Mesodermal cell (in vitro differentiated cells): ENCODE data around the gene LACTBL1.
"Not testable (repeated sequence)": the region's sequence is repeated elsewhere in the genome, so short reads cannot be mapped to it uniquely, and the experiment has no call there.

ENCODE experiments used
- H3K27ac ChIP-seq: 2 replicates; pipeline ENCODE4 v1.7.0; 2013; ENCODE audit warnings: mild to moderate bottlenecking, low read depth, low read length, moderate library complexity; ENCODE audit not compliant: severe bottlenecking
- H3K36me3 ChIP-seq: 2 replicates; pipeline ENCODE4 v1.7.1; 2013; ENCODE audit warnings: mild to moderate bottlenecking, low read length, moderate library complexity; ENCODE audit not compliant: control insufficient read depth, insufficient read depth
- H3K4me1 ChIP-seq: one replicate; pipeline ENCODE4 v1.7.1; 2013; ENCODE audit warnings: mild to moderate bottlenecking, low read length; ENCODE audit not compliant: insufficient read depth, control insufficient read depth, poor library complexity, severe bottlenecking
- H3K4me3 ChIP-seq: 2 replicates; pipeline ENCODE4 v1.7.0; 2013; ENCODE audit warnings: low read length, control low read depth, mild to moderate bottlenecking; ENCODE audit not compliant: insufficient read depth, poor library complexity, severe bottlenecking; ENCODE audit errors: extremely low read depth
- H3K9me3 ChIP-seq: 2 replicates; pipeline ENCODE4 v1.7.1; 2013; ENCODE audit warnings: mild to moderate bottlenecking, low read length, moderate library complexity; ENCODE audit not compliant: control insufficient read depth
- WGBS, 2 experiments: methylation state at CpG; one replicate each; pipeline ENCODE4 v1.1.5; 2013; ENCODE audit warnings: missing lambda C conversion rate in 2 of 2; ENCODE audit not compliant: insufficient coverage in 2 of 2; 5-methylcytosine and 5-hydroxymethylcytosine counted together

Gene LACTBL1

DNA sequence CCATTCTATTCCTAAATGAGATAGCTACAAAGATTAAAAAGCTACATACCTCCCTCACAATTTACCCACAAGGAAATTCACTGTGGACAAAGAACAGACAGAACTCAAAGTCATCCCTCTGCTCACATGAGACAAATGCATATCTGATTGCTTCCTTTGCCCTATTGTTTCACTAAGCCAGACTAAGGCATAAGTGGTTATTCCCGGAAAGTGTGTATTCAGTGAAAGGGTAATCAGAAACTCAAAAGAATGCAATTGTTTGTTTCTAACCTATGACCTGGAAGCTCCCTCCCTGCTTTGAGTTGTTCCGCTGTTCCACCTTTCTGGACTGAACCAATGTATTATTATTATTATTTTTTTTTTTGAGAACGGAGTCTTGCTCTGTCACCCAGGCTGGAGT, 32.1 kb upstream of the LACTBL1 start:
- no CpG with 5 or more reads among the region's 3 CpGs for WGBS, 2 experiments
- not testable (repeated sequence) for H3K4me3 ChIP-seq, H3K36me3 ChIP-seq, H3K27ac ChIP-seq, H3K9me3 ChIP-seq, H3K4me1 ChIP-seq

DNA sequence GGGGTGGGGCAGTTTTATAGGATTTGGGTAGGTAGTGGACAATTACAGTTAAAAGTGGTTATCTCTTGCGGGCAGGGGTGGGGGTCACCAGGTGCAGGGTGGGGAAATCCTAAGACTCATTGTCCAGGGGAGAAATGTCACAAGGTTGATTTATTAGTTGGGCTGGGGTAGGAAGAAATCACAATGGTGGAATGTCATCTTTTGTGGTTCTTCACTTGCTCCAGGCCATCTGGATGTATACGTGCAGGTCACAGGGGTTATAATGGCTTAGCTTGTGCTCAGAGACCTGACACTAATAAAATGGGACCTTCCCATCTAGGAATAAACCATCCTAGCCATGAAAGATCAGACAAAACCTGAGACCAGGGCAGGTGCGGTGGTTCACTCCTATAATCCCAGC, 31.4 kb upstream of the LACTBL1 start:
- Histone ChIP-seq H3K9me3 (no peaks in the 10 kb centered on the region), H3K4me1 (no peaks in the 10 kb centered on the region), H3K36me3 (no peaks in the 10 kb centered on the region), H3K27ac (no peak overlapping the region), H3K4me3 (no peak overlapping the region)
- WGBS, 2 experiments = 85 to 100% methylated on average over 2 of the region's 3 CpGs

- H3K27ac ChIP-seq, H3K4me3 ChIP-seq, H3K9me3 ChIP-seq, H3K4me1 ChIP-seq, H3K36me3 ChIP-seq: not testable (repeated sequence)
- WGBS, 2 experiments = 85 to 89% methylated on average over 5 of the region's 7 CpGs
Measured at GRCh38 chr1:23002218-23002617, 29.6 kb upstream of the LACTBL1 start.

DNA sequence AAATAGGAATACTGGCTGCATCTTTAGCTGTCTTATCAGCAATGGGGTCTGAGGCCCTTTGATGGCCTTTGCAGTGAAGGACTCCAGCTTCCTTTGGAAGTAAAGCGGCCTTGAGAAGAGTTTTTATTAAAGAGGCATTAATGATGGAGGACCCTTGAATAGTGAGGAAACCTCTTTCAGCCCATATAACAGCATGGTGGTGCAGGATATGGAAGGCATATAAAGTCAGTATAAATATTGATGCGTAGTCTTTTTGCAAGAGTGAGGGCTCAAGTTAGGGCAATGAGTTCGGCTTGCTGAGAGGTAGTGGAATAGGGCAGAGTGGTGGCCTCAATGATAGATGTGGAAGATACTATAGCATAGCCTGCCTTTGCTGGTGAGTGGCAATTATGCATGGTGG, 27.5 kb upstream of the LACTBL1 start:
- H3K36me3 ChIP-seq, H3K4me3 ChIP-seq, H3K9me3 ChIP-seq, H3K27ac ChIP-seq, H3K4me1 ChIP-seq: not testable (repeated sequence)
- WGBS, 2 experiments = 87 to 93% methylated on average over 1 to 3 of the region's 3 CpGs

DNA sequence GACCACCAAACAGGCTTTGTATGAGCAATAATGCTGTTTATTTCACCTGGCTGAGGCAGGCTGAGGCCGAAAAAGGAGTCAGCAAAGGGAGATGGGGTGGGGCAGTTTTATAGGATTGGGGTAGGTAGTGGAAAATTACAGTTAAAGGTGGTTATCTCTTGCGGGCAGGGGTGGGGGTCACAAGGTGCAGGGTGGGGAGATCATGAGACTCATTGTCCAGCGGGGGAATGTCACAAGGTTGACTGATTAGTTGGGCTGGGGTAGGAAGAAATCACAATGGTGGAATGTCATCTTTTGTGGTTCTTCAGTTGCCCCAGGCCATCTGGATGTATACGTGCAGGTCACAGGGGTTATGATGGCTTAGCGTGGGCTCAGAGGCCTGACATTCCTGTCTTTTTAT, 24.9 kb upstream of the LACTBL1 start:
- H3K4me1 ChIP-seq = not testable (repeated sequence)
- WGBS, 2 experiments = 78 to 83% methylated on average over 3 of the region's 5 CpGs

DNA sequence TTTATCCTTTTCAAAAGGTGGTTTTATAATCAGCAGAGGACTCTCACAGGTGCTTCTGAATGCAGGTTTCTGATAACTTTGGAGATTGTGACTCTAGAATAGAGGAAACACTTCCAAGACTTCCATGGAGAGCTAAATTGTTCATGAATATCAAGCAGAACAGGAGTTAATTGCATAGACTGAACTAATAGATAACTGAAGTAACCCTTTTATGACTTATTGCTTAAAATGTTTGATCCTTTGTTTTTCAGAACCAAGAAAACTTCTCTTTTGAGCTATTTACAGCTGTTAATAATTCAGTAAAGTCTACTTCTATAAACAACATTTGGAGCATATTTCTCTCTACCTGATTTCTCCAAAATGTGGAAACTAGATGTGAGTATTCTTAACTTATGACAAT, 23.1 kb upstream of the LACTBL1 start:
- Histone ChIP-seq H3K4me3 (no peak overlapping the region), H3K27ac (no peak overlapping the region), H3K4me1 (no peaks in the 10 kb centered on the region), H3K9me3 (peaks cover 17% of the 10 kb centered on the region), H3K36me3 (no peaks in the 10 kb centered on the region)

More for the DNA sequence above, 24.9 kb upstream of the LACTBL1 start:
- not testable (repeated sequence) for H3K27ac ChIP-seq, H3K36me3 ChIP-seq, H3K4me3 ChIP-seq
- H3K9me3 ChIP-seq = peaks cover 15% of the 10 kb centered on the region

DNA sequence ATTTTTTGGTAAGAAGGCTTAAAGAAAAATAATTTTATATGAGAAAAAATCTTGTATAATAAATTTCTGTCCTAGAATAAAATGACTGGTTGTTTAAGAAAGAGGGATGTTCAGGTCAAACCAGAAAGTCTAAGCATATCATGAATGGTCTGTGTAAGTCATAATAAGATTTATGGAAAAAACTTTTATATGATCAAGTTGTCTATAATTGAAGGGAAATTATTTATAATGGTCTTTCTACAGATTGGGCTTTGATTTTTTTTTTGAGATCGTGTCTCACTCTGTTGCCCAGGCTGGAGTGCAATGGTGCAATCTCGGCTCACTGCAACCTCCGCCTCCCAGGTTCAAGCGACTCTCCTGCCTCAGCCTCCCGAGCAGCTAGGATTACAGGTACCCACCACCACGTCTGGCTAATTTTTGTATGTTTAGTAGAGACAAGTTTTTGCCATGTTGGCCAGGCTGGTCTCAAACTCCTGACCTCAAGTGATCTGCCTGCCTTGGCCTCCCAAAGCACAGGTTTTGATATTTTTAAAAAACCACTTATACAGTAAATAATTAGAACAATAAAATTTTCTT, 20.6 kb upstream of the LACTBL1 start:
- not testable (repeated sequence) for H3K36me3 ChIP-seq, H3K4me3 ChIP-seq, H3K4me1 ChIP-seq, H3K27ac ChIP-seq
- 10 to 70% methylated on average over 1 to 2 of the region's 6 CpGs for WGBS, 2 experiments
- peaks cover 17% of the 10 kb centered on the region for H3K9me3 ChIP-seq

DNA sequence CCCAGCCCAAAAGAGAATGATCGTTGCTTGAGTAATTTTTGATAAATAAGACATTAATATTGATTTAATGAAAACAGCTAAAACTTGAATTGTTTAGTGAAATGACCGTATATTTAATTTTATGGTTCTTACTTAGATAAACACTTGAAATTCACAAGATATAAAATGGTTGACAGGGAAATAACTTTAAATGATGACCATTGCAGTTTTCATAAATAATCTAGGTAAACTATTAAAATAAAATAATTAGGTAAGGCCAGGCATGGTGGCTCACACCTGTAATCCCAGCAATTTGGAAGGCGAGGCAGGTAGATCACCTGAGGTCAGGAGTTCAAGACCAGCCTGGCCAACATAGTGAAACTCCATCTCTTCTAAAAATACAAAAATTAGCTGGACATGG, 19.7 kb upstream of the LACTBL1 start:
- H3K9me3 ChIP-seq = peaks cover 17% of the 10 kb centered on the region
- not testable (repeated sequence) for H3K4me3 ChIP-seq, H3K36me3 ChIP-seq, H3K4me1 ChIP-seq, H3K27ac ChIP-seq
- 86% methylated on average over 1 of the region's 3 CpGs; no CpG with 5 or more reads in 1 of the 2 experiments for WGBS, 2 experiments

- Histone ChIP-seq H3K27ac (no peak overlapping the region), H3K4me3 (no peak overlapping the region), H3K4me1 (no peaks in the 10 kb centered on the region), H3K9me3 (no peaks in the 10 kb centered on the region), H3K36me3 (no peaks in the 10 kb centered on the region)
- 88 to 93% methylated on average over 4 of the region's 4 CpGs for WGBS, 2 experiments
Measured at GRCh38 chr1:22983944-22984343, 11.3 kb upstream of the LACTBL1 start.

DNA sequence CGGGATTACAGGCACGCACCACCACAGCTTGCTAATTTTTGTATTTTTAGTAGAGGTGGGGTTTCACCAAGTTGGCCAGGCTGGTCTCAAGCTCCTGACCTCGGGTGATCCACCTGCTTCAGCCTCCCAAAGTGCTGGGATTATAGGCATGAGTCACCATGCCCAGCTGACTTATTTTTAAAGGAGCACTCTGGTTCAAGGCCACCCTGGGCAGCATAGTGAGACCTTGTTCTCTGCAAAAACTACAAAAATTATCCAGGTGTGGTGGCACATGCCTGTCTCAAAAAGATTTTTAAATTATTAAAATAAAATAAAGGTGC, 7.8 kb upstream of the LACTBL1 start:
- H3K4me1 ChIP-seq, H3K36me3 ChIP-seq, H3K9me3 ChIP-seq, H3K27ac ChIP-seq, H3K4me3 ChIP-seq: not testable (repeated sequence)
- WGBS, 2 experiments = 90 to 100% methylated on average over 2 to 3 of the region's 3 CpGs

GRCh38 chr1:22978299-22978698, 5.6 kb upstream of the LACTBL1 start:
- no peak overlapping the region for H3K27ac ChIP-seq
- no peaks in the 10 kb centered on the region for H3K9me3 ChIP-seq
- H3K4me1 ChIP-seq = peaks cover 10% of the 10 kb centered on the region
- H3K4me3 ChIP-seq = no peak overlapping the region
- H3K36me3 ChIP-seq = no peaks in the 10 kb centered on the region
- 100% methylated on average over 1 of the region's 3 CpGs for WGBS, 2 experiments
